Colonic mucosa (tissue), 4 donors: ENCODE measurements around the gene MARCHF11. TPM values are rescaled to one million over a fixed set of nuclear protein-coding genes. Genes with fewer than 3 reads are reported as not detected.

Experiments
- DNase-seq: peaks from one replicate; pipeline ENCODE4 v3.0.0-alpha.2; 2020
- H3K27ac ChIP-seq: fragments of 200-600 bp; one replicate; pipeline ENCODE4 v1.8.0; 2021
- H3K27me3 ChIP-seq: fragments of 200-600 bp; one replicate; pipeline ENCODE4 v1.8.0; 2021
- H3K36me3 ChIP-seq: fragments of 200-600 bp; one replicate; pipeline ENCODE4 v1.8.0; 2021
- H3K4me1 ChIP-seq: fragments of 200-600 bp; one replicate; pipeline ENCODE4 v1.8.0; 2021; ENCODE audit warnings: mild to moderate bottlenecking
- H3K4me3 ChIP-seq: fragments of 200-600 bp; one replicate; pipeline ENCODE4 v1.8.0; 2021
- H3K9ac ChIP-seq, 2 donors: one replicate each; pipeline ENCODE4 v1.7.0; 2013; ENCODE audit warnings: control low read depth in 2 of 2, low read depth in 2 of 2, low read length in 2 of 2
- H3K9me3 ChIP-seq: fragments of 200-600 bp; one replicate; pipeline ENCODE4 v1.8.0; 2021
- CTCF ChIP-seq: fragments of 200-600 bp; IDR thresholded peaks from one replicate; pipeline ENCODE4 v1.8.0; 2022; ENCODE audit warnings: antibody characterized with exemption, mild to moderate bottlenecking
- intact Hi-C: fragments of 100-400 bp; cut with DNase I; formaldehyde crosslinking; loops from one replicate; pipeline ENCODE4 v1.14.1; 2022
- total RNA-seq, 2 donors: library from RNA; stranded (reverse); fragmentation: NEBNext Ultra II Directional in 1 of 2; extraction: Animal tissue kit (Norgen Biotek cat#: 25700) in 1 of 2; gene quantifications; one replicate each; pipeline ENCODE4 v1.2.1, GENCODE V29; 2021
- donor health status: healthy.
- donor health status: DM: no; HTN: no; CAD: no.
- donor health status: DM: no; HTN: no; CAD: no.

The MARCHF11 gene
- total RNA-seq, 2 donors from 2014 or later = not detected

GRCh38 chr5:16115140-16115539 is 64.5 kb downstream of the MARCHF11 start:
- Histone ChIP-seq H3K27ac (no peak overlapping the region), H3K27me3 (no peaks in the 10 kb centered on the region), H3K9ac (no peak overlapping the region), H3K4me3 (no peak overlapping the region), H3K4me1 (no peaks in the 10 kb centered on the region), H3K36me3 (no peaks in the 10 kb centered on the region), H3K9me3 (no peaks in the 10 kb centered on the region)
- intact Hi-C loops = no loop called here
- TF ChIP-seq CTCF = no peak
- DNase-seq = no peak

GRCh38 chr5:16108418-16108817 is 71.2 kb downstream of the MARCHF11 start:
- Histone ChIP-seq H3K4me3 (no peak overlapping the region), H3K27me3 (no peaks in the 10 kb centered on the region), H3K27ac (no peak overlapping the region), H3K4me1 (no peaks in the 10 kb centered on the region), H3K9me3 (no peaks in the 10 kb centered on the region), H3K9ac (no peak overlapping the region), H3K36me3 (no peaks in the 10 kb centered on the region)
- DNase-seq = no peak
- no peak for TF ChIP-seq CTCF
- intact Hi-C loops = no loop called here

- no peak for TF ChIP-seq CTCF
- Histone ChIP-seq H3K27ac (no peak overlapping the region), H3K36me3 (no peaks in the 10 kb centered on the region), H3K4me3 (no peak overlapping the region), H3K9ac (no peak overlapping the region), H3K4me1 (no peaks in the 10 kb centered on the region), H3K27me3 (no peaks in the 10 kb centered on the region), H3K9me3 (no peaks in the 10 kb centered on the region)
- intact Hi-C loops = no loop called here
- DNase-seq = no peak
Observed at GRCh38 chr5:16104961-16105360, 74.6 kb downstream of the MARCHF11 start.

GRCh38 chr5:16095612-16096011 is 84.0 kb downstream of the MARCHF11 start:
- no peaks in the 10 kb centered on the region for H3K27me3 ChIP-seq
- no peaks in the 10 kb centered on the region for H3K36me3 ChIP-seq
- no peaks in the 10 kb centered on the region for H3K4me1 ChIP-seq
- H3K4me3 ChIP-seq = no peak overlapping the region
- H3K9ac ChIP-seq = no peak overlapping the region
- intact Hi-C loops = no loop called here
- no peaks in the 10 kb centered on the region for H3K9me3 ChIP-seq
- DNase-seq = no peak
- TF ChIP-seq CTCF = no peak
- H3K27ac ChIP-seq = no peak overlapping the region

- Histone ChIP-seq H3K4me1 (no peaks in the 10 kb centered on the region), H3K9me3 (no peaks in the 10 kb centered on the region), H3K4me3 (no peak overlapping the region), H3K27ac (no peak overlapping the region), H3K9ac (no peak overlapping the region), H3K36me3 (no peaks in the 10 kb centered on the region), H3K27me3 (no peaks in the 10 kb centered on the region)
- intact Hi-C loops = no loop called here
- no peak for TF ChIP-seq CTCF
- DNase-seq = no peak
Observed at GRCh38 chr5:16090270-16090669, 89.3 kb downstream of the MARCHF11 start.

- DNase-seq = no peak
- no peak overlapping the region for H3K4me3 ChIP-seq
- H3K9me3 ChIP-seq = no peaks in the 10 kb centered on the region
- no peaks in the 10 kb centered on the region for H3K27me3 ChIP-seq
- no peak overlapping the region for H3K9ac ChIP-seq
- H3K27ac ChIP-seq = no peak overlapping the region
- H3K36me3 ChIP-seq = no peaks in the 10 kb centered on the region
- intact Hi-C loops = no loop called here
- TF ChIP-seq CTCF = no peak
- no peaks in the 10 kb centered on the region for H3K4me1 ChIP-seq
Observed at GRCh38 chr5:16082982-16083381, 96.6 kb downstream of the MARCHF11 start.
